K562 (cell line): ENCODE data around the gene ZNF598. TPM values are rescaled to one million over a fixed set of nuclear protein-coding genes. Genes with fewer than 3 reads are reported as not detected.
A peak's percentile ranks its signal among the peaks of the same experiment; 100 is the strongest.

ENCODE experiments used
- ATF6 ChIP-seq: sonication (generic); formaldehyde crosslinking; IDR thresholded peaks from 2 replicates; pipeline ENCODE4 v1.4.0; 2020; ENCODE audit warnings: mild to moderate bottlenecking, missing genetic modification reagents
- BCLAF1 ChIP-seq, 2 experiments: fragments of 450-650 bp in 1 of 2; IDR thresholded peaks; 2 replicates each; pipeline ENCODE4 v1.6.1; 2011 to 2017; ENCODE audit warnings: low read depth in 2 of 2, antibody characterized with exemption in 1 of 2, borderline replicate concordance in 1 of 2, low read length in 1 of 2, mild to moderate bottlenecking in 1 of 2, mixed read lengths in 1 of 2; ENCODE audit not compliant: control insufficient read depth in 1 of 2
- CREM ChIP-seq: IDR thresholded peaks from 2 replicates; pipeline ENCODE4 v1.6.1; 2014; ENCODE audit warnings: antibody characterized with exemption, low read depth
- ELK1 ChIP-seq: sonication (generic); formaldehyde crosslinking; IDR thresholded peaks from 2 replicates; pipeline ENCODE4 v1.8.1; 2022; ENCODE audit warnings: missing genetic modification reagents
- GTF2F1 ChIP-seq: IDR thresholded peaks from 2 replicates; pipeline ENCODE4 v1.6.1; 2011; ENCODE audit warnings: low read depth, low read length, improper control_type of control experiment
- GTF3C2 ChIP-seq: IDR thresholded peaks from 3 replicates; pipeline ENCODE4 v1.6.1; 2011; ENCODE audit warnings: borderline replicate concordance, mild to moderate bottlenecking, moderate library complexity; ENCODE audit not compliant: insufficient read length; ENCODE audit errors: extremely low read depth
- HMGXB4 ChIP-seq: sonication (generic); formaldehyde crosslinking; IDR thresholded peaks from 2 replicates; pipeline ENCODE4 v1.8.1; 2023; ENCODE audit warnings: mild to moderate bottlenecking, missing genetic modification reagents
- KDM4B ChIP-seq, 2 experiments: fragments of 450-650 bp in 1 of 2; sonication (generic) in 1 of 2; IDR thresholded peaks; 2 replicates each; pipeline ENCODE4 v1.6.1; 2016 to 2017; ENCODE audit warnings: borderline replicate concordance in 2 of 2, antibody characterized with exemption in 1 of 2, low read depth in 1 of 2, mild to moderate bottlenecking in 1 of 2
- MCM5 ChIP-seq: fragments of 450-650 bp; IDR thresholded peaks from 2 replicates; pipeline ENCODE4 v1.6.1; 2016; ENCODE audit warnings: low read depth
- POLR3A ChIP-seq: IDR thresholded peaks from 2 replicates; pipeline ENCODE4 v1.6.1; 2011; ENCODE audit warnings: borderline replicate concordance, mild to moderate bottlenecking, moderate library complexity; ENCODE audit not compliant: insufficient read length, insufficient read depth; ENCODE audit errors: extremely low read depth
- RBM14 ChIP-seq: fragments of 200-400 bp; formaldehyde crosslinking; IDR thresholded peaks from 2 replicates; pipeline ENCODE4 v1.6.1; 2018; ENCODE audit warnings: low read depth, mild to moderate bottlenecking, low read length, moderate library complexity, borderline replicate concordance; ENCODE audit not compliant: insufficient read depth
- SIRT6 ChIP-seq: IDR thresholded peaks from one replicate; pipeline ENCODE4 v1.6.1; 2012; ENCODE audit warnings: low read depth, mild to moderate bottlenecking, control low read depth, inconsistent platforms, low read length, moderate library complexity
- TEAD2 ChIP-seq: fragments of 450-650 bp; IDR thresholded peaks from 2 replicates; pipeline ENCODE4 v1.6.1; 2016; ENCODE audit warnings: missing genetic modification characterization, control low read depth, missing compliant biosample characterization
- polyA plus RNA-seq, 8 experiments: library from polyadenylated mRNA; depleted of rRNA in 4 of 8; stranded (reverse) in 5 of 8; unstranded in 3 of 8; fragments of >200 nt; fragmentation: Nextera tagmentation in 2 of 8; fragmentation: Illumina TruSeq in 1 of 8; extraction: Ambion mirVana in 2 of 8; extraction: Trizol in 1 of 8; gene quantifications; 2 replicates each; pipeline versions ENCODE4 v1.2.1 to v1.2.3, GENCODE V29; 2011 to 2014; ENCODE audit warnings: inconsistent platforms in 1 of 8, missing spikeins in 1 of 8
- total RNA-seq, 7 experiments: library from RNA; depleted of rRNA in 6 of 7; stranded (reverse); fragments of >200 nt in 6 of 7; fragmentation: Illumina TruSeq in 2 of 7; extraction: Trizol in 2 of 7; gene quantifications; 2 replicates each; pipeline versions ENCODE4 v1.2.1 to v1.2.3, GENCODE V29; 2011 to 2021; ENCODE audit warnings: low replicate concordance in 1 of 7

ZNF598 gene
- total and polyA plus RNA-seq, 9 of the 15 experiments (the other 6 are each of a cell fraction or from before 2014, with no cell fraction given): 0.11 to 115 (median 29.6) TPM

- no peak; a peak in 1 of 4 replicates for TF ChIP-seq BCLAF1 (IDR thresholded peaks at IDR 0.05; ENCODE audit: borderline replicate concordance in 1 of 2, control insufficient read depth in 1 of 2, low read depth in 2 of 2, low read length in 1 of 2)
- TF ChIP-seq ELK1 (CRISPR knock-in tag): no peak
- 0 out of 2 replicates have a peak, but pooled peaks have one; percentile 50 for TF ChIP-seq ATF6
- TF ChIP-seq HMGXB4: no peak
- peak; percentile 73 for TF ChIP-seq CREM
- no peak for TF ChIP-seq KDM4B (IDR thresholded peaks at IDR 0.05; ENCODE audit: borderline replicate concordance in 2 of 2, low read depth in 1 of 2)
- TF ChIP-seq GTF3C2: no peak
- TF ChIP-seq RBM14: no peak
- TF ChIP-seq POLR3A: no peak
- TF ChIP-seq MCM5: no peak
- no peak for TF ChIP-seq TEAD2 (tag)
- TF ChIP-seq GTF2F1: peak; percentile 37; the same call in 1 of the 2 replicates
- no peak for TF ChIP-seq SIRT6
Observed at GRCh38 chr16:1959269-1960039, 50.2 kb downstream of the ZNF598 start, which contains the start of gene NDUFB10 (continued).
